Measurements from ENCODE around the gene TECTA.
A peak's percentile ranks its signal among the peaks of the same experiment; 100 is the strongest.

The TECTA gene

GRCh38 chr11:121099364-121099763, 1.7 kb upstream of the TECTA start:
- no peak overlapping the region for H4K8ac ChIP-seq (ENCODE audit: low read length)
- no peak overlapping the region for H3K9ac ChIP-seq (ENCODE audit: low read length)
- no peak overlapping the region for H2AFZ ChIP-seq (ENCODE audit: low read depth, low read length)
- DNase-seq = no peak
- peaks cover 0 to under 1% of the 10 kb centered on the region in 2 experiments for H3K27me3 ChIP-seq (ENCODE audit: control insufficient read depth in 1 of 2, insufficient read depth in 1 of 2, low read length in 2 of 2)
- no peak overlapping the region for H4K91ac ChIP-seq (ENCODE audit: low read length)
- peaks cover 2% of the 10 kb centered on the region for H3K4me1 ChIP-seq (ENCODE audit: control insufficient read depth, insufficient read depth, low read depth, low read length)
- no peak overlapping the region for H2BK5ac ChIP-seq (ENCODE audit: low read depth, low read length, poor library complexity, severe bottlenecking)
- no peak overlapping the region for H3K23ac ChIP-seq (ENCODE audit: low read length in 2 of 2)
- H3K4me2 ChIP-seq (ENCODE audit: low read length, poor library complexity, severe bottlenecking) = no peak overlapping the region
- H3K27ac ChIP-seq (ENCODE audit: low read length, poor library complexity, severe bottlenecking) = no peak overlapping the region
- no peak overlapping the region for H3K4ac ChIP-seq (ENCODE audit: low read depth in 1 of 2, low read length in 2 of 2)
- no peaks in the 10 kb centered on the region for H3K9me3 ChIP-seq (ENCODE audit: control insufficient read depth, low read length)
- H2BK15ac ChIP-seq (ENCODE audit: low read depth, poor library complexity, severe bottlenecking) = no peak overlapping the region
- no peaks in the 10 kb centered on the region for H3K79me1 ChIP-seq (replicated peaks; ENCODE audit: low read length, poor library complexity, severe bottlenecking)
- no peak overlapping the region for H2BK120ac ChIP-seq (ENCODE audit: low read depth, low read length)
- no peak overlapping the region for H3K14ac ChIP-seq (ENCODE audit: low read length in 2 of 2)
- no peak overlapping the region for H3K4me3 ChIP-seq (ENCODE audit: insufficient read depth in 1 of 2, low read depth in 1 of 2, low read length in 2 of 2)
- no peaks in the 10 kb centered on the region for H3K36me3 ChIP-seq (ENCODE audit: control insufficient read depth in 1 of 2, insufficient read depth in 2 of 2, low read depth in 1 of 2, low read length in 2 of 2)
- 89% methylated on average over 4 of the region's 4 CpGs for WGBS
- no peak overlapping the region for H3K18ac ChIP-seq (ENCODE audit: low read depth in 1 of 2, low read length in 2 of 2)
- H2BK12ac ChIP-seq (ENCODE audit: low read length in 2 of 2) = peak overlapping the region in 1 of 2 experiments; percentile 41
- H2AK5ac ChIP-seq (ENCODE audit: low read length, severe bottlenecking) = no peak overlapping the region

GRCh38 chr11:121099885-121100284, 1.2 kb upstream of the TECTA start:
- no peak overlapping the region for H2AFZ ChIP-seq (ENCODE audit: low read depth, low read length)
- no CpG with 5 or more reads among the region's 4 CpGs for WGBS
- H3K14ac ChIP-seq (ENCODE audit: low read length in 2 of 2) = no peak overlapping the region
- no peak overlapping the region for H4K8ac ChIP-seq (ENCODE audit: low read length)
- H3K4me1 ChIP-seq (ENCODE audit: control insufficient read depth, insufficient read depth, low read depth, low read length) = peaks cover 2% of the 10 kb centered on the region
- H3K36me3 ChIP-seq (ENCODE audit: control insufficient read depth in 1 of 2, insufficient read depth in 2 of 2, low read depth in 1 of 2, low read length in 2 of 2) = no peaks in the 10 kb centered on the region
- no peaks in the 10 kb centered on the region for H3K79me1 ChIP-seq (replicated peaks; ENCODE audit: low read length, poor library complexity, severe bottlenecking)
- no peak overlapping the region for H3K9ac ChIP-seq (ENCODE audit: low read length)
- H2BK12ac ChIP-seq (ENCODE audit: low read length in 2 of 2) = no peak overlapping the region
- no peaks in the 10 kb centered on the region for H3K9me3 ChIP-seq (ENCODE audit: control insufficient read depth, low read length)
- H3K27ac ChIP-seq (ENCODE audit: low read length, poor library complexity, severe bottlenecking) = no peak overlapping the region
- no peak overlapping the region for H3K4me3 ChIP-seq (ENCODE audit: insufficient read depth in 1 of 2, low read depth in 1 of 2, low read length in 2 of 2)
- H3K23ac ChIP-seq (ENCODE audit: low read length in 2 of 2) = no peak overlapping the region
- H2AK5ac ChIP-seq (ENCODE audit: low read length, severe bottlenecking) = no peak overlapping the region
- no peak overlapping the region for H3K4ac ChIP-seq (ENCODE audit: low read depth in 1 of 2, low read length in 2 of 2)
- no peak overlapping the region for H2BK120ac ChIP-seq (ENCODE audit: low read depth, low read length)
- peak; percentile 52 for DNase-seq
- H2BK15ac ChIP-seq (ENCODE audit: low read depth, poor library complexity, severe bottlenecking) = no peak overlapping the region
- H4K91ac ChIP-seq (ENCODE audit: low read length) = no peak overlapping the region
- no peak overlapping the region for H3K18ac ChIP-seq (ENCODE audit: low read depth in 1 of 2, low read length in 2 of 2)
- H3K27me3 ChIP-seq (ENCODE audit: control insufficient read depth in 1 of 2, insufficient read depth in 1 of 2, low read length in 2 of 2) = peaks cover 0 to 6% of the 10 kb centered on the region in 2 experiments
- no peak overlapping the region for H3K4me2 ChIP-seq (ENCODE audit: low read length, poor library complexity, severe bottlenecking)
- H2BK5ac ChIP-seq (ENCODE audit: low read depth, low read length, poor library complexity, severe bottlenecking) = no peak overlapping the region

- 87% methylated on average over 9 of the region's 9 CpGs for WGBS
- H2BK12ac ChIP-seq (ENCODE audit: low read length in 2 of 2) = no peak overlapping the region
Observed at GRCh38 chr11:121104312-121104762, 3.3 kb downstream of the TECTA start.

GRCh38 chr11:121105063-121105480, 4.0 kb downstream of the TECTA start:
- no peak overlapping the region for H3K4ac ChIP-seq (ENCODE audit: low read depth in 1 of 2, low read length in 2 of 2)
- WGBS = 70% methylated on average over 3 of the region's 4 CpGs
- H3K4me2 ChIP-seq (ENCODE audit: low read length, poor library complexity, severe bottlenecking) = no peak overlapping the region
- H3K4me1 ChIP-seq (ENCODE audit: control insufficient read depth, insufficient read depth, low read depth, low read length) = no peaks in the 10 kb centered on the region
- H2BK15ac ChIP-seq (ENCODE audit: low read depth, poor library complexity, severe bottlenecking) = no peak overlapping the region
- H3K27me3 ChIP-seq (ENCODE audit: control insufficient read depth in 1 of 2, insufficient read depth in 1 of 2, low read length in 2 of 2) = peaks cover 3 to 29% of the 10 kb centered on the region in 2 experiments
- no peak overlapping the region for H2AK5ac ChIP-seq (ENCODE audit: low read length, severe bottlenecking)
- H4K8ac ChIP-seq (ENCODE audit: low read length) = no peak overlapping the region
- no peak overlapping the region for H4K91ac ChIP-seq (ENCODE audit: low read length)
- peak; percentile 14 for DNase-seq
- no peak overlapping the region for H3K4me3 ChIP-seq (ENCODE audit: insufficient read depth in 1 of 2, low read depth in 1 of 2, low read length in 2 of 2)
- no peak overlapping the region for H2BK5ac ChIP-seq (ENCODE audit: low read depth, low read length, poor library complexity, severe bottlenecking)
- no peak overlapping the region for H2BK12ac ChIP-seq (ENCODE audit: low read length in 2 of 2)
- no peaks in the 10 kb centered on the region for H3K9me3 ChIP-seq (ENCODE audit: control insufficient read depth, low read length)
- H3K23ac ChIP-seq (ENCODE audit: low read length in 2 of 2) = no peak overlapping the region
- H3K9ac ChIP-seq (ENCODE audit: low read length) = no peak overlapping the region
- H2AFZ ChIP-seq (ENCODE audit: low read depth, low read length) = no peak overlapping the region
- H3K18ac ChIP-seq (ENCODE audit: low read depth in 1 of 2, low read length in 2 of 2) = no peak overlapping the region
- no peaks in the 10 kb centered on the region for H3K79me1 ChIP-seq (replicated peaks; ENCODE audit: low read length, poor library complexity, severe bottlenecking)
- H3K27ac ChIP-seq (ENCODE audit: low read length, poor library complexity, severe bottlenecking) = no peak overlapping the region
- no peak overlapping the region for H2BK120ac ChIP-seq (ENCODE audit: low read depth, low read length)
- H3K36me3 ChIP-seq (ENCODE audit: control insufficient read depth in 1 of 2, insufficient read depth in 2 of 2, low read depth in 1 of 2, low read length in 2 of 2) = no peaks in the 10 kb centered on the region
- no peak overlapping the region for H3K14ac ChIP-seq (ENCODE audit: low read length in 2 of 2)

More at GRCh38 chr11:121104312-121104762, 3.3 kb downstream of the TECTA start:
- Histone ChIP-seq H2BK120ac (ENCODE audit: low read depth, low read length) (no peak overlapping the region), H3K4ac (ENCODE audit: low read depth in 1 of 2, low read length in 2 of 2) (no peak overlapping the region), H2BK15ac (ENCODE audit: low read depth, poor library complexity, severe bottlenecking) (no peak overlapping the region), H3K4me2 (ENCODE audit: low read length, poor library complexity, severe bottlenecking) (no peak overlapping the region), H3K27ac (ENCODE audit: low read length, poor library complexity, severe bottlenecking) (no peak overlapping the region), H4K8ac (ENCODE audit: low read length) (no peak overlapping the region), H3K18ac (ENCODE audit: low read depth in 1 of 2, low read length in 2 of 2) (no peak overlapping the region), H3K14ac (ENCODE audit: low read length in 2 of 2) (no peak overlapping the region), H3K27me3 (ENCODE audit: control insufficient read depth in 1 of 2, insufficient read depth in 1 of 2, low read length in 2 of 2) (peaks cover 2 to 22% of the 10 kb centered on the region in 2 experiments), H4K91ac (ENCODE audit: low read length) (no peak overlapping the region), H2BK5ac (ENCODE audit: low read depth, low read length, poor library complexity, severe bottlenecking) (no peak overlapping the region), H3K4me1 (ENCODE audit: control insufficient read depth, insufficient read depth, low read depth, low read length) (peaks cover 2% of the 10 kb centered on the region), H3K9ac (ENCODE audit: low read length) (no peak overlapping the region), H3K36me3 (ENCODE audit: control insufficient read depth in 1 of 2, insufficient read depth in 2 of 2, low read depth in 1 of 2, low read length in 2 of 2) (no peaks in the 10 kb centered on the region), H2AK5ac (ENCODE audit: low read length, severe bottlenecking) (no peak overlapping the region), H3K23ac (ENCODE audit: low read length in 2 of 2) (no peak overlapping the region), H2AFZ (ENCODE audit: low read depth, low read length) (no peak overlapping the region), H3K4me3 (ENCODE audit: insufficient read depth in 1 of 2, low read depth in 1 of 2, low read length in 2 of 2) (no peak overlapping the region), H3K79me1 (replicated peaks; ENCODE audit: low read length, poor library complexity, severe bottlenecking) (no peaks in the 10 kb centered on the region), H3K9me3 (ENCODE audit: control insufficient read depth, low read length) (no peaks in the 10 kb centered on the region)
- no peak for DNase-seq
